Stimulated activated CD4-positive, alpha-beta T cell treated with anti-CD3 and anti-CD28 coated beads, TNF-alpha, amount 100 ng/mL, for 4 hours (primary cell): ENCODE data around the gene SPSB4.

Experiments
- DNase-seq, 3 experiments: peaks; one replicate each; pipeline ENCODE4 v3.0.0-alpha.2; 2020; ENCODE audit warnings: low read depth in 3 of 3

Gene SPSB4

DNA sequence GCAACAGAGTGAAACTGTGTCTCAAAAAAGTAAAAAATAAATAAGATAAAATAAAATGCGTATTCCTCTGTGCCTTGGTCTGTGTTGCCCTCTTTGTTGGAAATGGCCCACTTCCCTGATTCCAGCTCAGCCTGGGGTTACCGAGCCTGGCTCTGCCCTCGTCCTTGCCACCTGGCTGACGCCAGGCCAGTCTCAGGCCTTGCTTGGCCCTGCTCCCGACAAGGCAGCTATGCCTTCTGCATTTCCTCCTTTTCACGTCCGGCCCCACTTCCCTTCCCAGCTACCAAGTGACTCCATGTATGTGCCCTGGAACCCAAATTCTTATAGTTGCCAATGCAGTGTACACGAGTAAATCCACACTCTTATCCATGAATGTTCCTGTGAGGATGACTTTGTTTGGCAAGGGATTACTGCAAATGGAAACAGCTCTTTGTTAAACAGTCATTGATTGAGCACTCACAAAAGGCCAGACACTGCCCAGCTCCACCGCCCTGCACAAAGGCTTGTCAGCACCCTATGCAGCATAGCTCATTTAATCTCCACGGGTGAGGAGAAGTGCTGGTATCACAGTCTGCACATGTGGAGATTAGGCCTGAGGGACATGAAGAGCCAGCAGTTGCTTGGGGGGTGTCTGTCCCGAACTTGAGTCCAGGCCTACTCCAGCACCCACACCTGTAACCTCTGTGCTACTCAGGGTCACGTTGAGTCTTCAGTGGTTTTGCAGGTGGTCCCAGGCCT lies 25.1 kb downstream of the SPSB4 start:
- DNase-seq = no peak

DNA sequence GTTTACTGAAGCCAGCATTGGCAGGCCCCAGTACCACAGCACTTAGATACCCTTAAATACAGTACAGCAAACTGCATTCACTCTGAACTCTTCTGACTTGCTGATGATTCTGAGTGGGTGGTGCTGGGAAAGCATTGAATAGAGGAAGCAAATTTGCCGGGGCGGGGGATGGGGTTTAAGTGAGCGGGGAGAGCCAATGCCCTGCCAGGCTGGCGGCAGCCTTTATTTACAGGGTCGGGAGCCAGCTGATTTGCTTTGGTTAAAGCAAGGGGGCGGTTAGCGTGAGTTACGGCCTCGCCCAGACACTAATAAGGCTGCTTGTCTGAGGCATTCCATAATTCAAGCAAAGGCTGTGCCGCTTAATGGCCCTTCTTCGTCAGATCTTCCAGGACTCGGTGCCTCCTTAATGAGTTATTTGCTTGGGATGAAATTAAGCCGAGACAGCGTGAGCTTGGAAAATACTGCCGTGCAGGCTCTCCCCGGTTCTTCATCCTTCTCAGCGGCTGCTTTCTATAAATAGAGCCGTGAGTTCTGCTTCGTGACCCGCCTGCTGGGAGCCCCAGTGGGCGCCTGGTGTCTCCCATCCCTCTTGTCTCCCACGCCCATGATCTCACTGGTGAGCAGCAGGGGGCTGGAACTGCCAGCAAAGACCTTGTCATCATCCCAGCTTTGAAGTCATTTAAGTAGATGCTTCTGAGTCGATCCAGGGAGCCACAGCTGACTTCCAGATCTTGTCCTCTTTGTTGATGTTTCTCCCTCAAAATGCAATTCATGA lies 25.8 kb downstream of the SPSB4 start:
- peak in 1 of 3 experiments; percentile 7 for DNase-seq

DNA sequence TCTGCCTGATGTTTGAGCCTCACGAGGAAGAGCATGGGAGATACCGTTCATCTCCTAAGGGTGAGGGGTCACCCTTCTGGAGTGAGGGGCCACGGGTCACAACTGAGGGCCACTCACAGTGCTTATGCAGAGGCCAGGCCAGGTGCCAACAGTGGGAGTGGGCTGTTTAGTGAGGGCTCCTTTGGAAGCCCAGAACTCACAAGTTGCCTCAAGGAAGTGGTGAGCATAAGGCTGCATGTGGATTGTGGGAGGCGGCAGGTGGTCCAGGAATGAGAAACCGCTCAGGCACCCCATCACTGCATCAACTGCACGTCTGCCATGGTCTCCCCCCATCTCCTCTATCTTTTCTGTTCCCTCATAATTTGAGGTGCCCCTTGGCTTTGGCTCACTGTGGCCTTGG lies 26.5 kb downstream of the SPSB4 start:
- no peak for DNase-seq

DNA sequence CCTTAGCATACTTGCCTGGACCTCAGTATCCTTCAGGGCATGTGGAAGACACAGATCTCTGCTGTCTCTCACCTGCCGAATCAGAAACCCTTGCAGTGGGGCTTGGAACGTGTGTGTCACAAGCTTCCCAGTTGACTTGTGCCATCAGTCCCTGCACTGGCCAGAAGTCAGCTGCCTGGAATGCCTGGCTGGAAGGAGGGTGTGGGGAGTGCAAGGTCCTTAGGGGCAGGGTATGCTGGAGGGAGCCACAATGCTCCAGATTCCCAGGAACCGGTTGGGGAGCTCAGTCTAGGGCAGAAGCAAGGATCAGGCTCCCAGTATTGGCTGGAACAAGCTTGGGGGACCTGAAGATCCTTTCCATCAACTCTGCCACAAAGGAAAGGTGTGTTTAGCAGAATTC lies 27.1 kb downstream of the SPSB4 start:
- no peak for DNase-seq

DNA sequence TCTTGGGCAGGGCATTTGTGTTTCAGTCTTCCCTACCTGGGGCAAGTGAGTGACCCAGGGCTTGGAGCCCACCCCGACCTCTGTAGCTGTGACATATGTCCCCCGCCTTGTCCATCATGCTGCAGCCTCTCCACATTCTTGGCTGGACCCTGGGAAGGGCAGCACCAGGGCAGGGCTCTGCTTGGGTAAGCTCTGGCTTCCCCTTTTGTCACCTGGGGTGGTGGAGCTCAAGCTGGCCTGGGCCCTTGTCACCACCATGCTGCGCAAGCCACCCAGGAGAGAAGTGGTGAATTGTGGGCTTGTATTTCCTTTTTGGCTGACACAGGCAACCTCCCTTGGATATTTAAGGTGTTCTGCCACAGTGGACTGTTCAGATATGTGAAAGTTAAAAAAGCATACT lies 29.3 kb downstream of the SPSB4 start:
- DNase-seq = no peak

DNA sequence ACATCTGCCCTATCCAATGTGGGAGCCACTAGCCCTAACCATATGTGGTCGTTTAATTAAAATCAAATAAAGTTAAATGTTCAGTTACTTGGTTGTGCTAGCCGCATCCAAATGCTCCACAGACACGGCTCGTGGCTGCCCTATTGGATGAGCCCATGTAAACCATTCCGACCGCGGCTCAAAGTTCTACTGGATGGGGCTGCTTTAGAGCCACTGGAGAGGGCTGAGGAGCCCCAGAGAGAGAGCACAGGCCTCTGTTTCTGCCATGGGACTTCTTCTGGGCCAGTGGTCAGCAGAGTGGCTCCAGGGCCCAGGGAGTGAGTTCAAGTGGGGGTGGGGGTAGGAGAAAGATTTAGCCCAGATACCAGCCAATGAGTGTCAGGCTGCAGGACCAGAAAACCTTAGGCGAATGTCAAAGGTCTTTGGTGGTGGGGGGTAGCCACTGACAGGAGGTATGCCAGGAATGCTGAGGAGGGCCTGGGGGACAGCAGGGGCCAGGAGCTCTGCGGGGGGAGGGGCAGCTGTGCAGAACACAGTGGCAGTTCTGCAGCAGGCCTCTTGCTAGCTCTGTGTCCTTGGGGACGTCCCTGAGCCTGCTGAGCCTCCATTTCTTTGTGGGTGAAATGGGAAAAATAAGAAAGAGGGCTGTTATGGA lies 30.1 kb downstream of the SPSB4 start:
- no peak for DNase-seq

DNA sequence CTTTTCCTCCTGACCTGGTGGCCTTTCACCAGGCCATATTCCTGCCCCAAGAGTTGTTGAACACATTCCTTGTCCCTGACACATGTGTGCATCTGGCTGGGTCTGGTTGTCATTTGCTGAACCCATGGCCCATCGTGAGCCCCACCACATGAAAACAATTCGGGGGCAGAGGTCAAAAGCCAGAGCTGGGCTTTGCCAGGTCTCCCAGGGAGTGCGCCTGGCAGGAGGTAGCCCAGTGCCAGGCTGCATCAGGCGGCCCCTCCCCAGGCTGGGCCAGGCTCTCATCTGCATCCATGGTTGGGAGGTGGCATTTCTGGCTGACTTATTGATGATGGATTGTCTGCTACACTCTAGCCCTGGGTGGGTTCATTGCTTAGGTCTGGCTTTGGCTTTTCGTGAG lies 30.9 kb downstream of the SPSB4 start:
- DNase-seq = no peak

DNA sequence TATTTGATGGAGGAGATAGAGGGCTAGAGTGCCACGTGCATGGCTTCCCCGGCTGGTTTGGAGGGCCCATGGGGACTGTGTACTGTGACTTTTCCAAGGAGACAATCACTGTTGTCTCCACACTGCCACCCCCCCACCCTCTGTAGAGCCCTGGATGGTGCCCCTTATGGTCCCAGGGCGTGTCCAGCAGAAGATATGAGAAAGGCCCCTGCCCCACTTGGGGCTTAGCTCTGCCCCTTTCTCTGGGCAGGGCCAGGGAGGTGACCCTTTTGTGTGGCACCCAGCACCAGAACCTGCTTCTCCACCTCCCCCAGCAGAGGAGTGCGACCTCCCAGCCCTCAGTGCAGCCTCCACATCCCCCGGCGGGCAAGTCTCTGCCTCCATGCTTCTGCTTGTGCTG lies 32.1 kb downstream of the SPSB4 start:
- DNase-seq = no peak

DNA sequence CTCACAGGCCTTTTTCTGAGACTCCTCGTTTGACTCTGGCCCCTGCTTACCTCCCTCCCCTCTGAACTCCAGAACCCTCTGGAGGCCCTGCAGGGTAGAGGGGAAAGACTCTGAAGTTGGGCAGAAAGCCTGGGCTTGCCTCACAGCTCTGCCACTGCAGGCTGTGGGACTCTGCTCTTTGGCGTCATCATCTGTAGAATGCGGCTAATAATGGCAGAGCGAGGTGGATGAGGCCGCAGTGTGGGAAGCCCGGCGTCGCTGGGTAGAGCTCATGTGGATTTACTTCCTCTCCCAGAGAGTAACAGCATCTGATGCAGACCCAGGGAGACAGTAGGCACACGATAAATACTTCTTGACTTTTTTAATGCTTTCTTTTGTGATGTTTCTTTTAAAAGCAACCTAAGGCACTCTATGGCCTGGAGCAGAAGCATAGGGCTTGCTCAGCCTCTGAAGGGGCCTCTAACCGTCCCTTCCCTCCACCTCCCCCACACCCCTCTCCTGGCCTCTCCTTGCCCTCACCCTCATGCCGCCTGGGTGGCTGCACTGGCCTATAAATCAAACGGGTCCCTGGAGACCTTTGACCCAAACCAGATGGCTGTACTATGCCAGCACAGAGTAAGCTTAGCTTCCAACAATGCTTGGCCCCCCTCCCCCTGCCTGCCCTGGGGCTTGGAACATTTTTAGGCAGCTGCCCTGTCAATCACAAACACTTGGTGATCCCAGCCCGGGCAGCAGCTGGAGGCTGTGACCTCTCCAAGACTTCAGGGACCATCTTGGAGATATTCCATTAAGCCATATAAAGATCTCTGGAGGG lies 32.9 kb downstream of the SPSB4 start:
- no peak for DNase-seq

DNA sequence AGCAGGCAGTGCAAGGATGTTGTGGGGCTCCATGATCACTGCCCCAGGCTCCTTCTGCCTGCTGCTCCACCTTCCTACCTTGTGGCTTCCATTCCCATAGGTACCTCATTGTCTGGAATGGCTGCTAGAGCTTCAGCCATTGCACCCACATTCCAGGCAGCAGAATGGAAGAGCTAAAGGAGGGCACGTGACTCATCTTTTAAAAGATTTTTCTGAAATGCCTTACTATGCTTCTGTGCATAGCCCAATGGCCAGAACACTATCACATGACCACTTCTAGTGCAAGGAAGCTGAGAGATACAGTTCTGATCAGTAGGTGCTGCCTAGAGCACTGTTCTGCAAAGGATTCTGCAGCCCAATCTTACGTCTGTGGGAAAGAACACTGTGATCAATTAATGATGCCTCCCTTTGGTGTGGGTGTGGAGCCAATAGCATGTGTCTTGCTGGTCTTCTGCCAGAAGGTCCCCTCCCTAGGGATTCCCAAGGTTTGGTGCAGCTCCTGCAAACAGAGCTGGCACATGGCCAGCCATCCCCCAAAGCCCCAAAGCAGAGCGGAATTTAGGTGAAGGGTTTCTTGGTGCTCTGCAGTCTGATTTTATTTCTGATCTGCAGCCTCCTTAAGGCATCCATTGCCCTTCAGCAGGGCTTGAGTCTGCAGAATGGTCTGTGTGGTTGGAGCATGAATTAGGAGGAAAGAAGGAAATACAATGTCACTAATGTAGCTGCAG lies 34.4 kb downstream of the SPSB4 start:
- DNase-seq = no peak

DNA sequence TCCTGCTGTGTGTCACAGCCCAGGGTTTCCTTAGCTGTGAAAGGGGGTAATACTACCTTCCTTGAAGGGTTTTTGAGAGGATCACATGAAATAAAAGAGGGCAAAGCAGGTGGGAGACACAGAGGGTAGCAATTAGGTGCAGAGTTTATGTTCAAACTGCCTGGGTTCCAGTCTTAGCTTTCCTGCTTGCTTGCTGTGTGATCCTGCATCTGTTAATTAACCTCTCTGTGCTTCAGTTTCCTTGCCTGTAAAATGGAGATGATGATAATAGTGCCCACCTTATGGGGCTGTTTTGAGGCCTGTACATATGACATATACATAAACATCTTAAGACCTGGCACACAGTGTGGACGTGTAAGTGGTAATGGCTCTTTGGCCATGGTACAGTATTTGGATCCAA lies 35.0 kb downstream of the SPSB4 start:
- DNase-seq = no peak

DNA sequence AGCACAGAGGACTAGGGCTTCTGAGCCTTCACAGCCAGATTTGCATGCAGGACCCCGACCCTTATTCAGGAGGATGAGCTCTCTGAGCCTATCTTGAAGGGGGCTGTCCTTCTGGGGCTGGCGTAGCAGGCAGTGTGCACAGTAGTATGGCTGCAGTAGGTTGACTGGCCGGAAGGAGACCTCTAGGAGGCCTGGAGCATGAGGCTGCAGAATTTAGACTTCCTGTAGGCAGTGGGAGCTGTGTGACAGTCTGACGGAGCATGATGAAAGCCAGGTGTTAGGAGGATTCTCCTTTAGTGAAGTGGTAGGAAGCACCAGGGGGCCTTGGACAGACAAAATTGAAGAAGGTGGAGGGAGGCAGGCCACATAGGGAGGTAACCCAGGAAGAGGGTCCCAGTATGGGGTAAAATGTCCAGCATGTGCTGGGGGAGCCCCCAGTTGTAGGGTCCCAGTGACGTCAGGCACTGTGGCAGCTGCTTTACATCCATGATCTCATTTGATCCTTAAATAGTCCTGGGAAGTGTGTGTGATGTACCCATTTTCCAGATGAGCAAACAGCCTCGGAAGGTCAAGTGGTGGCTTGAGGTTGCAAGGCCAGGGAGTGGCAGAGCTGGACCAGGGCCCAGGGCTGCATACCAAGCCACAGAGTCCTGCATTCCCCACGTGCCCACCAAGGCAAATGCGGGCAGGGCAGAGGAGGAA lies 36.1 kb downstream of the SPSB4 start:
- DNase-seq = no peak

DNA sequence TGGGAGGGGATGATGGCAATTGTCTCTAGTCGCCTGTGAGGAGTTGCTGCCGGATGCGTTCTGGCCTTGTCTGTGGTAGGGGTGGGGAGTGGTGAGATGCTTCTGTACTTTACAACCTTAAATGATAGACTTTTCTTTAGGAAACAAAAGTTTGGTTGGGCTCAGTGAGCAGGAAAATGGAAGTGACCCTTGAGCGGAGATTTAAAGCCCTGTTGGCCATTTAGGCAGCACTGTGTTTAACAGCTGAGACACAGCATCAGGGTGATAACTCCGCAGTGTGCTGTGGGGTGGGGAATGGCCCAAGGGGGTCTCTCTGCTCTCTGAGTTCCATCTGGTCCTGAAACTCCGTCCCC lies 36.6 kb downstream of the SPSB4 start:
- no peak for DNase-seq

DNA sequence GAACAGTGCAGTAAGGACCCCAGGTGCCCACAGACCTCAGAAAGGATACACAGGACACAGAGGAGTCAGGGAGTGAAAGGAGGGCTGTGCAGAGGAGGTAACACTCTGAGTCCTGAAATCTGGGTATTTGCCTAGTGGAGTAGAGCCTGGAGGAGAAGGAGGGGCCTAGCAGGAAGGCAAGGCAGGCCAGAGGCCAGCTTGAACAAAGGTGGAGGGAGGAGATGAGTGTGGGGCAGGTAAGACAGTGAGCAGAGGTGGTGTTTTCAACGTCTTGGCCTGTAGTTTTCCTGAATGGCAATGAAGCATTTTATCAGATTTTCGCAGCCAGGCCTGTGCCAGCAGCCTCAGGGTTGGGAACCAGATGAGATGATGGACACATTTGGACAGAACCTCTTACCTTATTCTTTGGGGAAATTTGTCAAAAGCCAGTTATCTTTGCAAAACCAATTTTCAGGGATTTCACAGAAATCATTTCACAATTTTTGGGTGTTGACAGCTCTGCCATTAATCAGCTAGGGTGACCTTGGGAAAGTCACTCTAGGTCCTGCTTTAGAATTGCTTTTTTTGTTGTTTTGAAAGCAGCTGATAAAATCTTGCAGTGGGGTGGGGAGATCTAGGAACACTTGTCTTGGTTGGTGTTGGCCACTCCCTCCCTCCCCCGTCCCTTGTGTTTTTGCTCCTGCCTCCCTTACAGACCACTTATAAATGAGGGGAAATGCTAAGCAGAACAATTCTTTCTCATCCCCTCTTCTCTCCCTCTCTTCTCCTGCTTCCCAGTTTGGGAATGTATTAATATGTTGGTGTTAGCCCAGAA lies 38.4 kb downstream of the SPSB4 start:
- DNase-seq = no peak

DNA sequence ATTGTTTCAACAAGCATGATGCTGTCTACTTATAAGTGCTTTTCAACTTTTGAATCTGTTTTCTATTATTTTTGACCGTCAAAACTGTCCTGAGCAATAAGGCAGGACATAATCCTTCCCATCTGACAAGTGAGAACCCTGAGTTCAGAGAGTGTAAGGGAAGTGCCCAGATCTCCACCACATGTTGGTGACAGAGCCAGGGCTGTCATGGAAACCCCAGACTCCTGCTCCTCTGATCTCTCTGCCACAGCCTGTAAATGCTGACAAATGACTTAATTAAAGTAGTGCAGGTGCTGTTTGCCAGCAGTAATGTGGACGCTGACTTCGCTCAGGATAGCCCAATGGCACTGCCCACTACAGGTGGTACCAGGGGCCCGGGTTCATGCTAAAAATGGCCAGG lies 40.3 kb downstream of the SPSB4 start:
- no peak for DNase-seq

DNA sequence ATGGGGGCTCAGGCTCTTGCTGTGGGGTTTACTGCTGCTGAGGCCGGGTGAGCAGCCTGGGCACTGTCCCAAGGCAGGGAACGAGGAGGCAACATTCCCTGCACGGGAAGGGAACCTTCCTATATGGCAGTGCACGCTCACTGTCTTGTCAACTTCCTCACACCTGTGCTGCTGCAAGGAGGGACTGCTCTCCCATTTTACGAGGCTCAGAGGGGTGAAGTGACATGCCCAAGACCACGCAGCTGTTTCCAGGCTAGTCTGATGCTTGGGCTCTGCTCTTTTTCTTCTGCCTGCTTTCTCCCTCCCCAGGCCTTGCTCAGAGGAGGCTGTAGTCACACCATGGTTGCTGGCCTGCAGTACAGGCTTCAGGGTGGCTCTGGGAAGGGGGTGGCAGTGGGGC lies 41.5 kb downstream of the SPSB4 start:
- no peak for DNase-seq

DNA sequence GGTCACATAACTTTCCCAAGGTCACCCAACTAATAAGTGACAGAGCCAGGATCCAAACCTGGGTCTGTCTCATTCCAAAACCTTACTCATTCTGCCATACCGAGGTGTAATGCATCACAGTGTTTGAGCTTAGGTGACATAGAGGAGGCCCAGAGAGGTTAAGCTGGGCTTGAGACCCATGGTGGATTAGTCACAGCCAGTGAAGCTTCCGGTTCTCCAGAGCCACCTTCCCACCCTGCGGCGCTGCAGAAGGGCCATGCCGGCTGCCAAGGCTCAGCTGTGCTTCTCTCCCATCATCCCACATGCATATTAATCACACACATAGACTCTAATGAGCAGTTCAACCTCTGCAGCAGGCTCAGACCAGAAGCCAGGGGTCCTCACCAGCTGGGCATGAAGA lies 42.2 kb downstream of the SPSB4 start:
- DNase-seq = no peak

DNA sequence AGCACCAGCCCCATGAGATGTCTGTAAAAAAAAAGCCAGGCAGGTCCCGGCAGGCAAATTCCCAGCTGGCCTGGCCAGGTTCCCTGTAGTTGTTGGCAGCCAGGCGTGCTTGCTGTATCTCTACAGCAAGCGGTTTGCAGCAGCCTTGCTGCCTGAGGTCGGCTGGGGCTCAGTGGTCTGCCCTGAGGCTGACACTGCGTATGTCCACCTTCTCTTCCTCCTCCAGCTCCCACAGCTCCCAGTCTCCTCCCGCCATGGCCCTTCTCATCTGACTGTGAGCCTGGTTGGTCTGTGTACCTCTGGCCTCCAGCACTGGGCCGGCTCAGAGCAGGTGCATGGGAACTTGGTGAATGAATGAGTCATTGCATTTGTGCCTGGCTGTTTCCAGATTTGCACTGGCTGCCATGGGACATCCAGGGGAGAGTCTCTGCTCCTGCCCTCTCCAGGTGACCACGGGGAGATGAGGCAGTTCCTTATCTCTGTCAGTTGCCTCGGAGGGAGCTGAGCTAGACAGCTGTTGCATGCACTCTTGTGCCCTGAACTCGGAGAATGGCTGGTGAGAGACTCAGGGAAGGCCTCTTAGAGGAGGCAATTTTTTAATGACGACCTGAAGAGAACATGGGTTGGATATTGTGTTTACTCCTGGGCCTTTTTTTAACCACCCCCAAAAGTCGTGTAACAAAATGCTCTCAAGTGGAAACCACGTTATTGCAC lies 43.0 kb downstream of the SPSB4 start:
- no peak for DNase-seq

DNA sequence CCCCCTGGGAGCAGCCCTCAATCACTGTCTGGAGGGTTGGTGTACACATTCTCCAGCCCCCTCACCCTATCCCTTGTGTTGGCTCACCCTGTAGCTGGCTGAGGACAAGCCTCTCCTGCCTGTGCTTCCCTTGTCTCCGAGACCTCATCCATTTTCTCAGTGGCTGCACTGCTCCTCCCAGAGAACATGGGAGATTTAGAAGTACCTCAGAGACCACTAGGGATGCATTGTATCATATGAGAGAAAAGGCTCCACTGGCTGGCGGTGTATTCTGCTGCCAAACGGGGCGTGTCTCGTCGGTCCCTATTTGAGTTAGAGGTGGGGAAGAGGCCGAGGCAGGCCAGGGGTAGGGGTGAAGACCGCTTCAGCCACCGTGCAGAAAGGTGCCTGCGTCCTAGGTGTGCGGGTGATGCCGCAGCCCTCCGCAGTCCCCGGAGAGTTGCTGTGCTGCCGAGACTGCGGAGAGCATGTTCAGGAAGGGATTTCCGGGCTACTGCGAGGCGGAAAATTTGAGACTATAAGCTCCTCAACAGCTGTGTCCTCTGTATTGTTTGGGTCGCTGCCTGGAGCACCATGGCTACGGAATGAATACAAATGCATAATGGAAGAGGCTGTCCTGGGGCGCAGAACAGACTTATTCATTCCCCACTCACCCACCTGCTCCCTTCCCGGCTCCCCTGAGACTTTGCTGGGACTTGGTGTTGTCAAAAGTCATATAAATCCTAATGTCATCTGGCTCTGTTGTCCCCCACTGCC lies 43.8 kb downstream of the SPSB4 start:
- no peak for DNase-seq
